Fibroblast of lung (primary cell): ENCODE data around the gene RPUSD3. TPM values are rescaled to one million over a fixed set of nuclear protein-coding genes. Genes with fewer than 3 reads are reported as not detected.
"Not testable (repeated sequence)": the region's sequence is repeated elsewhere in the genome, so short reads cannot be mapped to it uniquely, and the experiment has no call there.

ENCODE experiments used
- DNase-seq, 2 donors: peaks; one replicate each; pipeline versions ENCODE4 v3.0.0 to v3.0.0-alpha.2; 2010; ENCODE audit warnings: low read depth in 2 of 2
- H2AFZ ChIP-seq: 2 replicates; pipeline ENCODE4 v1.5.1; 2012; ENCODE audit warnings: low read length, control low read depth, inconsistent platforms
- H3K27ac ChIP-seq: 2 replicates; pipeline ENCODE4 v1.5.1; 2011; ENCODE audit warnings: low read length, control low read depth; ENCODE audit not compliant: insufficient read depth
- H3K27me3 ChIP-seq: 2 replicates; pipeline ENCODE4 v1.5.1; 2011; ENCODE audit warnings: mild to moderate bottlenecking, low read length; ENCODE audit not compliant: control insufficient read depth, insufficient read depth
- H3K36me3 ChIP-seq: 2 replicates; pipeline ENCODE4 v1.5.1; 2011; ENCODE audit warnings: low read length; ENCODE audit not compliant: control insufficient read depth, insufficient read depth
- H3K4me1 ChIP-seq: 2 replicates; pipeline ENCODE4 v1.5.1; 2011; ENCODE audit warnings: low read length; ENCODE audit not compliant: control insufficient read depth, insufficient read depth; ENCODE audit errors: extremely low read depth
- H3K4me2 ChIP-seq: 2 replicates; pipeline ENCODE4 v1.5.1; 2011; ENCODE audit warnings: low read length, control low read depth; ENCODE audit not compliant: insufficient read depth; ENCODE audit errors: extremely low read depth
- H3K4me3 ChIP-seq, 4 experiments: fragments of 200-600 bp in 1 of 4; sonication (generic) in 1 of 4; replicated peaks in 1 of 4; 2 replicates each; pipeline ENCODE4 v1.5.1; 2011 to 2016; ENCODE audit warnings: low read length in 4 of 4, low read depth in 3 of 4, mild to moderate bottlenecking in 3 of 4, control low read depth in 2 of 4, inconsistent platforms in 1 of 4, mixed read lengths in 1 of 4; ENCODE audit not compliant: insufficient read depth in 1 of 4; ENCODE audit errors: control extremely low read depth in 1 of 4
- H3K79me2 ChIP-seq: 2 replicates; pipeline ENCODE4 v1.5.1; 2012; ENCODE audit warnings: mild to moderate bottlenecking, low read length, inconsistent platforms; ENCODE audit not compliant: control insufficient read depth, insufficient read depth
- H3K9ac ChIP-seq: 2 replicates; pipeline ENCODE4 v1.5.1; 2011; ENCODE audit warnings: mild to moderate bottlenecking, low read length, control low read depth; ENCODE audit not compliant: insufficient read depth
- H3K9me3 ChIP-seq: 2 replicates; pipeline ENCODE4 v1.5.1; 2012; ENCODE audit warnings: low read depth, low read length; ENCODE audit not compliant: control insufficient read depth, insufficient read depth
- H4K20me1 ChIP-seq: 2 replicates; pipeline ENCODE4 v1.5.1; 2011; ENCODE audit warnings: low read length; ENCODE audit not compliant: control insufficient read depth, insufficient read depth; ENCODE audit errors: extremely low read depth
- EZH2 ChIP-seq: IDR thresholded peaks from 2 replicates; pipeline ENCODE4 v1.5.1; 2012; ENCODE audit warnings: low read length, control low read depth, mild to moderate bottlenecking; ENCODE audit errors: missing control alignments
- polyA plus RNA-seq, 2 donors: library from polyadenylated mRNA; depleted of rRNA in 1 of 2; stranded (reverse) in 1 of 2; unstranded in 1 of 2; fragments of >200 nt; gene quantifications; 2 replicates each; pipeline ENCODE4 v1.2.1, GENCODE V29; 2011 to 2012; ENCODE audit warnings: missing spikeins in 1 of 2
- total RNA-seq: library from RNA; depleted of rRNA; stranded (reverse); fragments of >200 nt; gene quantifications from 2 replicates; pipeline ENCODE4 v1.2.1, GENCODE V29; 2014
- TF ChIP-seq, protein P1 (sequence below), 2 donors: IDR thresholded peaks in 1 of 2; conservative IDR thresholded peaks in 1 of 2; 1 replicate in 1 of 2; 2 replicates in 1 of 2; pipeline ENCODE4 v1.5.1; 2011 to 2012; ENCODE audit warnings: low read length in 2 of 2, control low read depth in 1 of 2, inconsistent platforms in 1 of 2, low read depth in 1 of 2, mild to moderate bottlenecking in 1 of 2

Gene RPUSD3
- total and polyA plus RNA-seq, 2 donors (not counting 1 experiment from before 2014, with no cell fraction given): 17.3 to 22.1 TPM

DNA sequence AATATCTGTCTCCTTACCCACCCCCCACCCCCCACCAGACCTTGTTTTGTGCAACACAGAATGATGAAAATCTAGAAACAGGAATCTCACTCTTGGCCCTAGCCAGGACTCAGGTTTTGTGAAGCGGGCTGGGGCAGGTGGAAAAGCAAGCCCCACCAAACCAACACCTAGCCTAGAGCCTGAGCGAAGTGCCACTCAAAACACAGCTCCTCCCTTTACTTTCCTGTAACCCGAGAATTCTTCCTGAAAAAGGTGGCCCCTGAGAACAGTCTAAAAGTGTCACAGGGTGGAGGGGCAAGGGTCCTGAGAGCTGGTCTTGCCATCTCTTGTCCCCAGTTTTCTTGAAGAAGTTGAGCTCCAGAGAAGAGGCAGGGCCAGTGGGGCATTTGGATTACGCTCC, 17.4 kb upstream of the RPUSD3 start:
- no peak overlapping the region for H3K27ac ChIP-seq
- TF ChIP-seq, protein P1, sequence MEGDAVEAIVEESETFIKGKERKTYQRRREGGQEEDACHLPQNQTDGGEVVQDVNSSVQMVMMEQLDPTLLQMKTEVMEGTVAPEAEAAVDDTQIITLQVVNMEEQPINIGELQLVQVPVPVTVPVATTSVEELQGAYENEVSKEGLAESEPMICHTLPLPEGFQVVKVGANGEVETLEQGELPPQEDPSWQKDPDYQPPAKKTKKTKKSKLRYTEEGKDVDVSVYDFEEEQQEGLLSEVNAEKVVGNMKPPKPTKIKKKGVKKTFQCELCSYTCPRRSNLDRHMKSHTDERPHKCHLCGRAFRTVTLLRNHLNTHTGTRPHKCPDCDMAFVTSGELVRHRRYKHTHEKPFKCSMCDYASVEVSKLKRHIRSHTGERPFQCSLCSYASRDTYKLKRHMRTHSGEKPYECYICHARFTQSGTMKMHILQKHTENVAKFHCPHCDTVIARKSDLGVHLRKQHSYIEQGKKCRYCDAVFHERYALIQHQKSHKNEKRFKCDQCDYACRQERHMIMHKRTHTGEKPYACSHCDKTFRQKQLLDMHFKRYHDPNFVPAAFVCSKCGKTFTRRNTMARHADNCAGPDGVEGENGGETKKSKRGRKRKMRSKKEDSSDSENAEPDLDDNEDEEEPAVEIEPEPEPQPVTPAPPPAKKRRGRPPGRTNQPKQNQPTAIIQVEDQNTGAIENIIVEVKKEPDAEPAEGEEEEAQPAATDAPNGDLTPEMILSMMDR (conservative IDR thresholded peaks at IDR 0.05 in 1 of 2, IDR thresholded peaks at IDR 0.05 in 1 of 2; ENCODE audit: low read depth in 1 of 2, low read length in 2 of 2): no peak
- no peak for TF ChIP-seq EZH2
- no peak for DNase-seq

DNA sequence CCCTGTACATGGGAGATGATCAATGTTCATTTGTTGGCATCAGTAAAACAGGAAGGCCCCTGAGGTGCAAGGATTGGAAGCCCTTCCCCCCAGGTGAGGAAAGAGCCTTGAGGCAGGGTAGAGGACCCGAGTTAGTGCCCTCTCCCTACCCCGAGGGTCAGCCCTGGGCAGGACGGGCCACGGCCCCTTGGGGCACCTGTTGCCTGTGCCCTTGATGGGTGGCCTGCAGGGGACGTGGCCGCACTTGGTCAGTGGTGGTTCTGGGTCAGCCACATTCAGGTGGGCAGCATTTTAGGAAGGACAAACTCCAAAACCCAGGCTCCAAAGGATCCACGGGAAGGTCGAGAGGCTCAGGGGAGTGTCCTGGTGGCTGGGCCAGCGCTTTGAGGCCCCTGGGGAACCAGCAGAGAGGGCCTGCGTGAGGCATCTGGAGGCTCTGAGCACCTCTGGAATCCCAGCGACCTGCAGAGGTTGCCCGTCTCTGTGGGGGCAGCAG, 15.8 kb upstream of the RPUSD3 start:
- H3K4me1 ChIP-seq: peaks cover 5% of the 10 kb centered on the region
- H2AFZ ChIP-seq: no peak overlapping the region
- no peaks in the 10 kb centered on the region for H3K36me3 ChIP-seq
- H4K20me1 ChIP-seq: no peaks in the 10 kb centered on the region
- no peaks in the 10 kb centered on the region for H3K27me3 ChIP-seq
- DNase-seq: no peak
- no peaks in the 10 kb centered on the region for H3K9me3 ChIP-seq
- H3K4me2 ChIP-seq: no peak overlapping the region
- no peak overlapping the region for H3K4me3 ChIP-seq
- H3K27ac ChIP-seq: no peak overlapping the region
- no peak overlapping the region for H3K9ac ChIP-seq
- no peaks in the 10 kb centered on the region for H3K79me2 ChIP-seq
- TF ChIP-seq EZH2: no peak
- TF ChIP-seq, protein P1 (conservative IDR thresholded peaks at IDR 0.05 in 1 of 2, IDR thresholded peaks at IDR 0.05 in 1 of 2; ENCODE audit: low read depth in 1 of 2, low read length in 2 of 2): no peak

More for the DNA sequence above, 17.4 kb upstream of the RPUSD3 start:
- H3K27me3 ChIP-seq: no peaks in the 10 kb centered on the region
- no peak overlapping the region for H3K4me3 ChIP-seq
- H4K20me1 ChIP-seq: no peaks in the 10 kb centered on the region
- H3K9me3 ChIP-seq: no peaks in the 10 kb centered on the region
- H2AFZ ChIP-seq: no peak overlapping the region
- H3K79me2 ChIP-seq: no peaks in the 10 kb centered on the region
- H3K4me2 ChIP-seq: no peak overlapping the region
- no peak overlapping the region for H3K9ac ChIP-seq
- H3K36me3 ChIP-seq: no peaks in the 10 kb centered on the region
- H3K4me1 ChIP-seq: peaks cover 5% of the 10 kb centered on the region

DNA sequence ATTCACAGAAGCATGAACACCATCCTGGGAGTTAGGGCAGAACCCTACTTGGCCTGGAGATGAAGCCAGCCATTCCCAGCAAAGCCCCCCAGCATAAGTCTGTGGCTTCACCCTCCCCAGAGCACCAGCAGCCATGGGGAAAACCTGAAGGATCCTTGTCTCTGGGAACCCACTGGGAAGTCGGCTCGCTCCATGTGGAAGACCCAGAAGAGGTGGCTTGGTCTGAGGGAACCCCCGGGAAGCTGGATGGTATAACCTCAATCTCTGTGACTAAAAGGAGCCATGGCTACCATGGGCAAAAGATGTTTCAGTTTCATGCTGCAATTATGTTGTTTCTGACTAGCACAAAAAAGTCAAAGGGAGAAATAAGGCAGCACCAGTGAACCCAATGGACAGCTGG, 11.8 kb upstream of the RPUSD3 start:
- Histone ChIP-seq H2AFZ (no peak overlapping the region), H3K4me1 (no peaks in the 10 kb centered on the region), H3K27me3 (no peaks in the 10 kb centered on the region), H3K9ac (no peak overlapping the region), H3K9me3 (no peaks in the 10 kb centered on the region), H3K36me3 (no peaks in the 10 kb centered on the region), H4K20me1 (no peaks in the 10 kb centered on the region), H3K79me2 (no peaks in the 10 kb centered on the region), H3K4me3 (no peak overlapping the region), H3K27ac (no peak overlapping the region), H3K4me2 (no peak overlapping the region)
- DNase-seq: no peak
- TF ChIP-seq, protein P1 (conservative IDR thresholded peaks at IDR 0.05 in 1 of 2, IDR thresholded peaks at IDR 0.05 in 1 of 2; ENCODE audit: low read depth in 1 of 2, low read length in 2 of 2): no peak

DNA sequence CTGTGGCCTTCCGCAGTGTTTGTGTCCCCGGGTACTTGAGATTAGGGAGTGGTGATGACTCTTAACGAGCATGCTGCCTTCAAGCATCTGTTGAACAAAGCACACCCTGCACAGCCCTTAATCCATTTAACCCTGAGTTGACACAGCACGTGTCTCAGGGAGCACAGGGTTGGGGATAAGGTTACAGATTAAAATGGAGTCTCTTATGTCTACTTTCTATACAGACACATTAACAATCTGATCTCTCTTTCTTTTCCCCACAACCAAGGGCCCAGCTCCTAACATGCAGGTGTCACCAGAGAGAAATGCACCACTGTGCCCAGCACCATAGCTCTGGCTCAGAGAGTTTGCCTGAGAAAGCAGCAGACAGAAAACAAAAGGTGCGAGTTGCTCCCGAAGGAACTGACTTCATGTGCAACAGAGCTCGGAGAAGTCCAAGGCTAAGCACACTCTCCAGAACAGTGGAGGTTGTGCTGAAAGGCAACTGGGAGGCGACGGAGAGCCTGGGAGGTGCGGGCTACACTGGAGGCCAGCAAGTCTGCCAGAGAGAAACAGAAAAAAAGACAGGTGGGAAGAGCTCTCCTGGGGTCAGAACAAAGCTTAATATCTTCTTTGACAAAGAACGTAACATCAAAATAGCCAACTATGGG, 10.6 kb upstream of the RPUSD3 start:
- not testable (repeated sequence) for H3K9ac ChIP-seq, H3K27me3 ChIP-seq, DNase-seq, H3K4me1 ChIP-seq, H3K9me3 ChIP-seq, H3K27ac ChIP-seq, H2AFZ ChIP-seq, H4K20me1 ChIP-seq, H3K36me3 ChIP-seq, H3K4me3 ChIP-seq, H3K4me2 ChIP-seq, H3K79me2 ChIP-seq
